HG03442 (cell line): ENCODE results near the gene PLEKHF1.

Source experiments
- ATAC-seq: cut with Tn5 transposase; IDR thresholded peaks from one replicate; pipeline ENCODE4 v1.9.1; 2021; ENCODE audit warnings: mild to moderate bottlenecking, moderate library complexity; ENCODE audit not compliant: unreplicated experiment

The PLEKHF1 gene

DNA sequence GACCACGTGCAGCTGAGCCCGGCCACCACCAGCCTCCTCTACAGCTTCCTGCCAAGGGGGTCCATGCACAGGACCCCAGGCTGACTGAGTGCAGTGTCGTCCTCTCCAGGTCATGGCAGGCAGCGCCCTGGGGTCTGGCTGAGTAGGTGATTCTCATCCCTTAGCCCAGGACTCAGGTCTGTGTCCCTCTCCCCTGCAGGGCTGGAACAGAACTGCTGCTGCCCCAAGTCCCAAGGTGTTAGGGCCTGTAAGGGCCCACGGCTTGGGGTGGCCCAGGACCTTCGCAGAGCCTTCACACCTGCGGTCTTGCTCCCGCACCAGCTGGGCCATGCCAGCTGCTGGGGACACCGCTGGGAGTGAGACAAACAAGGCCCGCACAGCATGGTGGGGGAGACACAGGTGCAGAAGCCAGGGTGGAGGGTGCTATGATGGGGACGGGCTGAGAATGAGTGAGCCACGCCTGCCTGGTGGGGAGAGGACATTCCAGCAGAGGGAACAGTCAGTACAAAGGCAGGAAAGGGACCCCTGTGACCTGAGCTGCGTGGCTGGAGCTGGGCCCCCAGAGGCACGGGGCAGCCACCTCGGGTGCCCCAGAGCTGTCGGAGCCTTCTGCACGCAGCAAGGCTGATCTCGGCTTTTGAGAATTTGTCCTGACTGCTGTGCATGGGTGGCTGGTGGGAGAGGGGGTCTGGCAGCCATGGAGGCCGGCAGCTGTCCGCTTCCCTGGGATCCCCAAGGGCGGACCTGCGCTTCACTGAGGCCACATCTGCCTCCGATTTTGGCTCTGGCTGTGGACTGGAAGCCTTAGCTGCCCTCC lies 11.9 kb downstream of the PLEKHF1 start:
- no peak for ATAC-seq

DNA sequence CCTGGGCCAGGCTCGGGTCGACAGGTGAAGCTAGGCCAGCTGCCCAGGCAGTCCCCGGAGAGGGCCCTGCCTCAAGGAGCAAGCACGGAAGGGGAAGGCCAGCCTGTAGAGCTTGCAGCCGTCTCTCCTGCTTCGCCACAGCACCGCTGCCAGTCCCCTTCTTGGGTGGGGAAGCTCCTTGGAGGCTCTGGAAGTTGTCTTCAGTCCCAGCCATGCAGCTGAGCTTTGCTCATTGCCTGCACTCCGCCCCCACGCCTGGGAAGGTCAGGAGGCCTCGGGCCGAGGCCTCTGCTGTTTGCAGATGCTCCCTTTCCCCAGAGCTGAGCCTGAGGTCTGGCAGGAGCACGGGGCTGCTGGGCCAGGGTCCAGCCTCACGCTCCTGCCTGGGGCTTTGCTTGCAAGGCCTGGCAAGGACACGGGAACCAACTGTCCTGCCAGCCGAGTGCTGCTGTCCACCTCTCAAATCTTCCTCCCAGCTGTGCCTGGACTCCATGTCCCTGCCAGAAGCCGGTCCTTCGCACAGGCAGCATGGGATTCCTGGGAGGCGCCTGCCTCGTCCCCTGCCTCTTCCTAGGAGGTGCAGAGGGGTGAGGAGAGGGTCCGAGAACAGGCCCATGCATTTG lies 13.3 kb downstream of the PLEKHF1 start:
- ATAC-seq, result no peak

DNA sequence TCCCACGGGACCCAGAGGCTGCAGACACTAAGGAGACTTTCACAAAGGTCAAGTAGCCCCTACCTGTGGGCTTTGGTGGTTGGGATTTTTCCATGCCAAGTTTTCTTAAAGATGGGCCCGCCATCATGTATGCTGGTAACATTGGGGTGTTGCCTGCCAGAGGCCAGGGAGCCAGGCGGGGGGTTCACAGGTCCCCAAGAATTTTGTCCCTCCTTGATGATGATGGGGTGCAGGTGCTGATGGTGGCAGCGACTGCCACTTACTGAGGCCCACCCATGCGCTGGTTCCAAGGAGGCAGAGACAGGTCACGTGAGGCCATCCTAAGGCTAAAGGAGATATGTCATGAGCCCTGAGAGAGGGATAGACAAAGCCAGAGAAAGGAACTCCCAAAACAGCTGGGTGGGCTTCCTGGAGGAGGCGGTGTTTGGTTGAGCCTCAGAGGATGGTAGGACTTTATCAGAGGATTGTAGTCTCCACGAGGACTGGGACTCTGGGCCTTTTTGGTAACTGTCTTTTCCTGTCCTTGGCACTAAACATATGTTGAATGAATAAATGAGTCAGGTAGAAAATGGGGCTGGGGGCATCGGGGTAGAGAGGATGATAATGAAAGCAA lies 14.4 kb downstream of the PLEKHF1 start:
- no peak for ATAC-seq

DNA sequence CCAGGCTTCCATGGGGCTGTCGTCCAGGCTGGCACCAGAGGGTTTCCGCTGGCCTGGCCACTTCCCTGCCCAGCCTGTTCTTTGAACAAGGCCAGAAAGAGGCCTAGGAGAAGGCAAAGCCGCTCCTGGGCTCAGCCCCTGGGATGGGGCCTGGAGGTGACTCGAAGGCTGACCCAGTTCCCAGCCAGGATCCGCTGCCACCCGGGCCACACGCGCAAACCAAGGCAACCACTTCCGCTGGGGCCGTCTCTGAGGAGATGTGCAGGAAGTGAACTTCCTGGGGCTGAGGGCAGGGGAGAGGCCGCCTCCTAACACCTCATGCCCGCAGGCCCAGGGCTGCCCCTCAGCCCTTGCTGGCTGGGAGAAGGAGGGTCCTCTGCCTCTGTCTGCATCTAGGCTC lies 15.2 kb downstream of the PLEKHF1 start:
- peak; percentile 74 for ATAC-seq

DNA sequence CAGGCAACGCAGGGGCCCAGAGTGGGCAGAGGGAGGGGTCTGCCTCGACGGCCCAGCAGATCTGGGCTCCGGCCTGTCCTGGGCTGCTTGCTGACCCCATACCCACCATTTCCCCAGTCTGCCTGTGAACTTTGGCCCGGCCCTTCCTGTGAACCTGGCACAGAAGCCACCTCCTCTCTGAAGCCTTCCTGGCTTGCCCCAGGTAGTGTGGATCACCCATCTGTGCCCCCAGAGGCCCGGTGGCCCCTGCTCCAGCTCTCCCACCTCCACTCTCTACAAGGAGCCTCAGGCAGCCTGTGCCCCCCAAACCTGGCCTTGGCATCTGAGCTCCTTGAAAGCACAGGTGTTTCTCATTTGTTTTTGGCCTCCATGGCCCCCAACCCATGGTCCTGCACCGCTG lies 15.7 kb downstream of the PLEKHF1 start:
- no peak for ATAC-seq

DNA sequence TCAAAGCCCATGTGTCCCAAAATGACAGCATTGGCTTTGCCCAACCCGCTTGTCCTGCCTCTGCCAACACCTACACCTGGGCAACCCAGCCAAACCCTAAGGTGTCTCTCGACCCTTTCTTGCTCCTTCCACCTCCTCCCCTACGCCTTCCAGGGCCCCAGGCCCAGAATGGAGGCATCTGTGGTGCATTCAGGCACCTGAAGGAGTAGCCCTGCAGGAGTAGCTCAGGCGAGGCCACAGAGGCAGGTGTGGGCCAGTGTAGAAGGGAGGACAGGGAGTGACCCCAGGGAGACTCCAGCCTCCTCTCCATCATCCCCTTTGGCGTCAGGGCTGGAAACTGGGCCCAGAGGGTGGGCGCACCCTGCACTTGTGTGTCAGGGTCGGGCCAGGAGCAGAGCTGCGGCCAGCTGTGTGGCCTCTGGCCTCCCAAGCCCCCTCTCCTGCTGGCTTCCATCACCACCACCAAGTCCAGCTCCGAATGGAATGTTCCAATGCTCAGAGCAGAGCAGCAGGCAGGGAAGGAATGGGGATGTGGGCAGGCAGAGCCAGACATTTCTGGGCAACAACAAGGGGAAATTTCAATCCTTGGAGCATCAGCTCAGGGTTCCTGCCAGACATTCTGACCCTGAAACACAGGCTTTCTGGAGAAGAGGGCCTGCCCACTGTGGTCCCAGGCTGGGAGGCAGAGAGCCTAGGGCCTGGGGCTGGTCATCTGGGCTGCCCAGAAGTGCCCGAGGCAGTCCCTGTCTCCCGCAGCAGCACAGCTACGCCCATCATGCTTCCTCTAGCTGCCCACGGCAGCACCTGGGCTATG lies 16.4 kb downstream of the PLEKHF1 start:
- no peak for ATAC-seq

DNA sequence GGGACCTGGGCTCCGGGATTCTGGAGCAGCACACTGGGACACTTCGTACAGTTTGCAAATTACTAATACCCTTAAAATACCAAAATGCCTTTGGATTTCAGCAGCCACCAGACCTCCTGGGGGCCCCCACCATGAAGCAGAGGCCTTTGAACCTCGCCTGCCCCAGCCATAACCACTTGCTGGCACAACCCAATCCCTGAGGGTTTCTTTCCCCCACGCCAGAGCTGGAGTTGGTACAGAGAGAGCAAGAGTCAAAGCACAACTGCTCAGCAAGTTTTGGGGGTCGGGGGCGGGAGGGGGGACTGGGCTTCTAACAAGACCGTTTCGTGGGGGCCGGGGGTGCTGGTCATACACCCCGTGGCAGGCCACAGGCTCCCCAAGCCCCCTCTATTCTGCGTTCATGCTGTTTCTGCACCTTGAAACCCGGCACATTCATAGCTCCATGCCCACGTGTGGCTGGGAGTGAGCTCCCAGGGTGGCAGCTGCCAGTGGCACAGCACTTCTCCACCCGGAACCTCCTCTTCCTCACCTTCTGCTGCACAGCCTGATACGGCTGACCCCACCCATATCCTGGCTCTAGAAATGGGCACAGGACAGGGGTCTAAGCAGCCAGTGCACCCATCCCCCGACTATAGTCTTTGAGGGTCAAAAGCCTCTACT lies 17.1 kb downstream of the PLEKHF1 start:
- ATAC-seq, result no peak

DNA sequence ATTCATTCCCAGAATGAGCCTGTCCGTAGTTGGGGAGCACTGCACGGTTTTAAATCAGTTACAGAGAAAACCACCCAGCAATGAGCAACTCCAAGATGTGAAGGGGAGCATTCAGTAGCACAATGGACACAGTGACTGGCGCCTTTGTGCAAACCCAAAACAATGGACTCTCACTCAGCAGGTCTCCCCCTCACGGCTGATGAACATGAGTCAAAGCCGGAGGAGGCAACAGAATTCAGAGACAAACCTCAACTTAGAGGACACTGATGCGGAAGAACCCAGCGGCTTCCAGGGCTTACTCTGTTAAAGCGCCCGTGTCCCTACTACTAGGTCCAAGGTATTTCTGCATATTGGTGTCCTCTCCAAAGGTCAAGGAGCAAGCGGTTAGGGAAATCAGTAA lies 17.7 kb downstream of the PLEKHF1 start:
- no peak for ATAC-seq

DNA sequence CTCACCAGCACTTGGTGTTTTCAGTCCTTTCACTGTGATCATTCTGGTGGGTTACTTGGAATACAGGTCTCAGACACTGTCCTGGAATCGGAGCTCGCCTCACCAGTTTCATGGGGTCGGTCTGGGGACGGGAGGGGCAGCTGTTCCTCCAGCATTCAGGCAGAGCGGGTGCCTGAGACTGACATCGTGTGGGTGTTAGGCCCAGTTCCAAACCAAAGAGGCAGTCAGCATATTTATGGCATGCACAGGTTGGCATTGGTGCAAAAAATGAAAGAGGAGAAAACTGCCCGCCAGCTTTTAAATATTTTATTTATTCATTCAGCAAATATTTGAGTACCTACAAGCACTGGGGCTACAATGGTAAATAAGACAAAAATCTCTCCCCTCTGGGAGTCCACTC lies 20.1 kb downstream of the PLEKHF1 start:
- ATAC-seq, result no peak

DNA sequence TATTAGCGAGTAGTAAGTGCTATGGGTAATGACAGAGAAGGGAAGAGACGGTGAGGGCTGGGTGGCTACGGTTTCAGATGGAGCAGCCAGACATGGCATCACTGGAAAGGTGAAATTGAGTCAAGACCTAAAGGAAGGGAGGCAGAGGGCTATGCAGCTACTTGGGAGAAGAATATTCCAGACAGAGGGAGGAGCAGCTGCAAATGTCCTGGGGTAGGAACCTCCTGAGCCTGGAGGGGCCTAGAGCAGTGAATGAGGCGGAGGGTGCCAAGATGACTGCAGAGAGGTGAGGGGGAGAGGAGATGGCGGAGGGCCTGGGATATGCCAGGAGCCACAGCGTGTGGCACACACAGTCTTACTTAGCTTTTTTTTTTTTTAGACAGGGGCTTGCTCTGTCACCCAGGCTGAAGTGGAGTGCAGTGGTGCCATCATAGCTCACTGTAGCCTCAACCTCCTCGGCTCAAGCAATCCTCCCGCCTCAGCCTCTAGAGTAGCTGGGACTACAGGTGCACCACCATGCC lies 21.1 kb downstream of the PLEKHF1 start:
- ATAC-seq, result no peak

DNA sequence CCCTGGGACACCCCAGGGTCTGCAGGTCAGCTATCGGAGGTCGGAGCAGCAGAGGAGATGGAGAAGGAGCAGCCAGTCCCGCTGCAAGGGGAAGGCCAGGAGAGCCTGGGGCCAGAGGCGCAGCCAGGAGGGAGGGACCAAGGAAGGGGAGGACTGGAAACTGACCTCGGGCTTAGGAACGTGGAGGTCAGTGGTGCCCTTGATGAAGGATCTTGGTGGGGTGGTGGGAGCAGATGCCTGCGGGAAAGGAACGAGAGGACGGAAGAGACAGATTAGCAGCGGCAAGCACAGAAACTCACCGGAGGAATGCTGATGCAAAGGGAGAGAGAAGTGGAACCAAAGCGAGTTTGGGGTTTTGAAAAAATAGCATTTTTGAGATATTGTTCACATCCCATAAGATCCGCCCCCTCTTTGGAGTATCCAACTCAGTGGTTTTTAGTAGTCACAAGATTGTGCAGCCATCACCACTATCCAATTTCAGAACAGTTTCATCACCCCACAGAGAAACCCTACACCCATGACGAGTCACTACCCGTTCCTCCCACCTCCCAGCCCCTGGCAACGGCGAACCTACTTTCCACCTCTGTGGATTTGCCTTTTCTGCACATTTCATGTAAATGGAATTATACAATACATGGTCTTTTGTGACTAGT lies 22.1 kb downstream of the PLEKHF1 start:
- no peak for ATAC-seq

DNA sequence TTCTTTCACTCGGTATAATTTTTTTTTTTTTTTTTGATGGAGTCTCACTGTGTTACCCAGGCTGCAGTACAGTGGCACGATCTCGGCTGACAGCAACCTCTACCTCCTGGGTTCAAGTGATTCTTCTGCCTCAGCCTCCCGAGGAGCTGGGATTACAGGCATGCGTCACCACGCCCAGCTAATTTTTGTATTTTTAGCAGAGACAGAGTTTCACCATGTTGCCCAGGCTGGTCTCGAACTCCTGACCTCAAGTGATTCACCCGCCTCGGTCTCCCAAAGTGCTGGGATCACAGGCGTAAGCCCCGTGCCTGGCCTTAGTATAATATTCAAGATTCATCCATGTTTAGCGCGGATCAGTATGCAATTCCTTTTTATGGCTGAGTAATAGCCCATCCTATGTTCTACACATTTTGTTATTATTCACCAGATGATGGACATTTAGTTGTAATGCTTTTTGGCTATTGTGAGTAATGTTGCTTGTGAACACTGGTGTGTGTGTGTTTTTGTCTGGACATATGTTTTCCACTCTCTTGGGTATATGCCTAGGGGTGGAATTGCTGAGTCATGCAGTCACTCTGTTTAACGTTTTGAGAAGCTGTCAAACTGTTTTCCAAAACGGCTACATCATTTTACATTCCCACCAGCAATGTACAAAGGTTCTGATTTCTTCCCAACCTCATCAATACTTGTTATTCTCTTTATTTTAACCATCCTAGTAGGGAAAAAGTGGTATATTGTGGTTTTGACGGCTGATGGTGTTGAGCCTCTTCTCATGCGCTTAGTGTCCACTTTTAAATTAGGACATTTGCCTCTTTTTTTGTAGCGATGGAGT lies 22.9 kb downstream of the PLEKHF1 start:
- no peak for ATAC-seq

DNA sequence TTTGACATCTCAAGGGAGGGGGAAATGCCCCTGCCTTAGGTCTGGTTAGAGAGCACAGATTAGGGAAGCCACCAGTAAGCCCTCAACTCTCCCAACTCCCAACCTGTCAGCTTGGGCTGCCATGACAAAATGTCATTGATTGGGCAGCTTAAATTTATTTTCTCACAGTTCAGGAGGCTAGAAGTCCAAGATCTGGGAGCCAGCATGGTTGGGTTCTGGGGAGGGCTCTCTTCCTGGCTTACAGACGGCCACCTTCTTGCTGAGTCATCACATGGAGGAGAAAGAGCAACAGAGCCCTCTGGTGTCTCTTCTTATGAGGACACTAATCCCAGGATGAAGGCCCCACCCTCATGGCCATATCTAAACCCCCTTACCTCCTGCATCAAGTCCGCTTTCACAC lies 25.6 kb downstream of the PLEKHF1 start:
- ATAC-seq, result peak; percentile 39

DNA sequence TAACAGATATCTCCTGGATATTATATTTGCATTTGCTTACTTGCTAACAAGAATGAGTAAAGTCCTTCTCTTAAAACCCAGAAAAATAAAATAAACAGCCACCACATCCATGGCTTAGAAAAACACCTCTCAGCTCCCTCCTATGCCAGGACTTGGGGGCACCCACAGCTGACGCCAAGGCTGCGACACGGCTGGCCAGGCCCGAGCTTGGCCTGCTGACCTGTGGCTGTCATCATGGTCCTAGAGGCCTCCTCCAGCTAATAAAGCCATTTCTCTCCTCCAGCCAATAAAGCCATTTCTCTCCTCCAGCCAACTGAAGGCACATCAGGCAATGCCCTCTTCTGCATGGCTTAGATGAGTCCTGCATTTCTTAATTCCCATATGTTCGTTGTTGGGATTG lies 28.9 kb downstream of the PLEKHF1 start:
- ATAC-seq, result no peak

DNA sequence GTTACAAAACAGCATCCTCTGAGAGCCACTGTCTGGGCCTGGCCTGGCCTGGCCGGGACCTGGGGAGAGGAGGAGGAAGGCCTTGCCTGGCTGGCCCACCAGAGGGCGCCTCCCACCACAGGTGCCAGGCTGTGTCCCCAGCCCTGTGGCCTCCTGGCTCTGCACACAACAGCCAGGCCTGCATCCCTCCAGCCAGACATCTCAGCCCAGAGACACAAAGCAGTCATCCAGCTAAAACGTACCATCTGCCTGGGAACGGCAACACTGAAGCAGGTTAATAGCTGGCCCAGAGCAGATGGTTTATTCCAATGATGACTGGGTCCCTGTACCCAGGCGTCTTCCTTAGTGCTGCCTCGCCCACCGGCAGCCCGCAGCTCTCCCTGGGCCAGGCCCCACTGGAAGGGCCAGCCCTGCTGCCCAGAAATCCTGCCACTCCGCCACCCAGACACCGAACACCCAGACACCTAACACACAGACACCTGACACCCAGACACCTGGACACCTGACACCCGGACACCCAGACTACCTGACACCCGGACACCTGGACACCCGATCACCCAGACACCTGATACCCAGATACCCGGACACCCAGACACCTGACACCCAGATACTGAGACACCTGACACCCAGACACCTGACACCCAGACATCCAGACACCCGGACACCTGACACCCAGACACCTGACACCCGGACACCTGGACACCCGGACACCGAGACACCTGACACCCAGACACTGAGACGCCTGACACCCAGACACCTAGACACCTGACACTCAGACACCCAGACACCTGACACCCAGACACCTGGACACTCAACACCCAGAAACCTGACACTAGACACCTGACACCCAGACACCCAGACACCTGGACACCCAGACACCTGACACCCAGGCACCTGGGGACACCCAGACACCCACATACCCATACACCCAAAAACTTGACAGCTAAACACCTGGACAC lies 29.7 kb downstream of the PLEKHF1 start:
- ATAC-seq, result peak; percentile 95

DNA sequence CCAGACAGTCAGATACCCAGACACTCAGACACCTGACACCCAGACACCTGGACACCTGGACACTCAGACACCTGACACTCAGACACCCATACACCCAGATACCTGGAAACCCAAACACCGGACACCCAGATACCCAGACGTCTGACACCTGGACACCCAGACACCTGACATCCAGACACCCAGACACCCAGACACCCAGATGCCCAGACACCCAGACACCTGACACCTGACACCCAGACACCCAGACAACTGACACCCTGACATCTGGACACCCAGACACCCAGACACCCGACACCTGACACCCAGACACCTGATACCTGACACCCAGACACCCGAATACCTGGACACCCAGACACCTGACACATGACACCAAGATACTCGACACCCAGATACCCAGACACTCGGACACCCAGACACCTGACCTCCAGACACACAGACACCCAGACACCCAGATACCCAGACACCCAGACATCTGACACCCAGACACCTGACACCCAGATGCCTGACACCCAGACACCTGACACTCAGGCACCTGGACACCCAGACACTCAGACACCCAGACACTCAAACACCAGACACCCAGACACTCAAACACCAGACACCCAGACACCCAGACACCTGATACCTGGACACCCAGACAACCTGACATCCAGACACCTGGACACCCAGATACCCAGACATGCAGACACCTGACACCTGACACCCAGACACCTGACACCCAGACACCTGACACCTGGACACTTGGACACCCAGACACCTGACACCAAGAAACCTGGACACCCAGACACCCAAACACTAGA lies 30.7 kb downstream of the PLEKHF1 start:
- no peak for ATAC-seq

DNA sequence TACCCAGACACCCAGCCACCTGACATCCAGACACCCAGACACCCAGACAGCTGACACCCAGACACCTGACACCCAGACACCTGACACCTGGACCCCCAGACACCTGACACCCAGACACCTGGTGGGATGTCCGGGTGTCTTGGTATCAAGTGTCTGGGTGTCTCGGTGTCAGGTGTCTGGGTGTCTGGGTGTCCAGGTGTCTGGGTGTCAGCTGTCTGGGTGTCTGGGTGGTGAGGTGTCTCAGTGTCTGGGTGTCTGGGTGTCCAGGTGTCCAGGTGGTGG lies 31.2 kb downstream of the PLEKHF1 start:
- ATAC-seq, result no peak
